Right lung (tissue), 5 donors: ENCODE data around the gene NUDT3. TPM values are rescaled to one million over a fixed set of nuclear protein-coding genes. Genes with fewer than 3 reads are reported as not detected.

Source experiments
- DNase-seq, 2 donors: peaks; one replicate each; pipeline ENCODE4 v3.0.0-alpha.2; 2013
- polyA plus RNA-seq, 5 donors: library from polyadenylated mRNA; unstranded; fragments of 120-200 nt; gene quantifications; one replicate each; pipeline versions ENCODE4 v1.2.1 to v1.2.3, GENCODE V29; 2013; ENCODE audit warnings: inconsistent platforms in 1 of 5, low replicate concordance in 1 of 5; ENCODE audit not compliant: insufficient read length in 5 of 5, insufficient read depth in 1 of 5

The NUDT3 gene
- polyA plus RNA-seq, 5 donors = 10.6 to 16.3 (median 15.0) TPM

DNA sequence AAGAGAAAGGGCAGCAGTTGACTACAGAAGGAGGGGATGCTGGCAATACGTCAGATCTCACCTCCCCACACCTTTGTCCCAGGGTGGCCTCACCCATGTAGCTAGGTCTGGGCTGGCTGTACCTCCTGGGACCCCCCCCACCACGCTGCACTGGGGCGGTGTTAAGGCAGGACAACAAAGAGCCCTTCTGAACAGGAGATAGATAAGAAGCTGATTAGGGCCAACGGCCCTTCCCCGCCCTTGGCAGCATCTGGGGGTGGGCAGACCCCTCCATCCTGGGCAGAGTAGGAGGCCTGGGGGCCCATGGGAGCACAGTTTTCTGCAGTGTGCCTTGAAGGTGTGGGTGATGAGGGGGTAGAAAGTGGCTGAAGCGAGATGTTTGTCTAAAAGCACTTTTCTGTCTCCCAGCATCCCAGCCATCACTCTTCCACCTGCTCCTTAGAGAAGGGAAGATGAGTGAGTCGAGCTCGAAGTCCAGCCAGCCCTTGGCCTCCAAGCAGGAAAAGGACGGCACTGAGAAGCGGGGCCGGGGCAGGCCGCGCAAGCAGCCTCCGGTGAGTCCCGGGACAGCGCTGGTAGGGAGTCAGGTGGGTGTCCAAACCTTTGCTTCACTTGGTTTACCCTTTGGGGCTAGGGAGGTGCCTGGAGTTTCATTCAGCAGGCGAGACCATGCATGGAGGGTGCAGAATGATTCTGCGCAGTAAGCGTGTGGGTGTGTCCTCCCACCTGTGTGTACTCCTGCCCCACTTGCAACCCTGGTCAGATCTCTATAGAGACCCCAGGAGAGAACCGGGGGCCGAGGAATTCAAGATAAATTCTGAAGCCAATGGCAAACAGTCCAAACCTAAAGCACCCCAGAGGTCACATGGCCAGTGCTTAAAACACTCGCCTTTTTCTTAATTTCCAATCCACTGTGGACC lies 151.9 kb downstream of the NUDT3 start:
- no peak for DNase-seq

DNA sequence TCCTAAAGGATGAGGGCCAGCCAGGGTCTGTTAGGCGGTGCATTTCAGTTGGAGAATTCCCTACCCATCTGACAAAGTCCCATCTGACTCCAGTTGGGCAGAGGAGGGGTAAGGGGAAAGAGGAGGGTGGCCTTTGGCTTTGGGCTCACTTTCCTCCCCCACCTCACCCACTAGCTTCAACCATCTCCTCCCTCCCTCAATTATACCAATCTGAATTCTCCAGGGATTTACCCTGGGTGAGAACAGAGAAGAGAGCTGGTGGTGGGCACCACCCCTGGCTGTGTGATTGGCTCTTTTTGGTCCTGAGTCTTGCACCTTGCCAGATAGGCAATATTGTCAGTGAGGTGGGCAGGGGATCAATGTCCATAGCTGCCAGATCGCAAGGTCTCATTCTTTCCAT lies 152.6 kb downstream of the NUDT3 start:
- DNase-seq = no peak

DNA sequence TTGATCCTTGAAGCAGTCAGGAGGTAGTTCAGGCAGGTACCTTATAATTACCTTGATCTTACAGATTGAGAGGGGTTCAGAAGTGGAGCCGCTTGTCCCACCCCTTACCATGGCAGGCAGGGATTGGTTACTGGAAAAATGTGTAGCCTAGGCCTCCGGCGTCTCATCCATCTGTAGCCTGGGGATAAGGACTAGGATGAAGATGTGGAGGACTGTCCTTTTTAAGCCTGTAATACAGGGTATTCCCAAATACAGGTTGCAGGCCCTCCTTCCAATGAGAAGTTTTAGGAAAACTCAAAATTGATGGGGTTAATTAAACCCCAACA lies 153.0 kb downstream of the NUDT3 start:
- no peak for DNase-seq

- no peak for DNase-seq
Observed at GRCh38 chr6:34238585-34239499, 153.6 kb downstream of the NUDT3 start.

- peak in 1 of 2 donors; percentile 27 for DNase-seq
Observed at GRCh38 chr6:34237722-34238584, 154.5 kb downstream of the NUDT3 start.

DNA sequence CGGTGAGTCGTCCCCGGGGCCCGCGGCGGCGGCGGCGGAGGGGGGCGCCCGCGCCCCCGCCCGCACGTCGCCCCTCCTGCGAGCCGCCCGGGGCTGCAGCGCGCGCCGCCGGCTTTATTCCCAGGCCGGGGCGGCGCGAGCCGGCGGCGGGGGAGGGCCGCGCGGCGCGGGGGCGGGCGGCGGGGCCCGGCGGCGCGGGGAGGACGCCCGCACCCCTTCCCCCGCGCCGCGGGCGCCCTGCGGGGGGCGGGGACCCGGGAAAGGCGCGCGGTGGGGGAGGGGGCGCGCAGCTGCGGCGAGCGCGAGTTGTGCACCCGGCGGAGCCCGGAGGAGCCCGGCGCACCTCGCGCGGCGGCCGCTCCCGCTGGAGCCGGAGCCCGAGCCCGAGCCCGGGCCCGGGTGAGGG lies 155.2 kb downstream of the NUDT3 start:
- no peak for DNase-seq

- peak; percentile 81 to 83 for DNase-seq
Observed at GRCh38 chr6:34236443-34237315, 155.8 kb downstream of the NUDT3 start, which contains the start of gene HMGA1. Gene HMGA1 (plus strand): TSS chr6:34236873. CDS start chr6:34240781, 3,908 bp downstream.

DNA sequence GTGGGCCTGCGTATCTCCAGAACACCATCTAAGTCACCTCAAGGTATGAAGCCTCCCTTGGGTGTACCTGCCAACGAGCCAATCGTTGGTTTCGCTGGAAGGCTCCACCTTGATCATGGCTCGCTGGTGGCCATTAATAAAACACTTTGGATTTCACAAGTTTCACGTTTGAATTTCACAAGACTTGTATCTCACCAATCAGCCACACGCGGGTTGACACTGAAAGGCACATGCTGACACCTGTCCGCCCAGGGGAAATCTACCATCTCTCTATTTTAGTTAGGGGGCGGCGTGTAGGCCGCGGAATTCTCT lies 156.4 kb downstream of the NUDT3 start:
- DNase-seq = peak in 1 of 2 donors; percentile 45

DNA sequence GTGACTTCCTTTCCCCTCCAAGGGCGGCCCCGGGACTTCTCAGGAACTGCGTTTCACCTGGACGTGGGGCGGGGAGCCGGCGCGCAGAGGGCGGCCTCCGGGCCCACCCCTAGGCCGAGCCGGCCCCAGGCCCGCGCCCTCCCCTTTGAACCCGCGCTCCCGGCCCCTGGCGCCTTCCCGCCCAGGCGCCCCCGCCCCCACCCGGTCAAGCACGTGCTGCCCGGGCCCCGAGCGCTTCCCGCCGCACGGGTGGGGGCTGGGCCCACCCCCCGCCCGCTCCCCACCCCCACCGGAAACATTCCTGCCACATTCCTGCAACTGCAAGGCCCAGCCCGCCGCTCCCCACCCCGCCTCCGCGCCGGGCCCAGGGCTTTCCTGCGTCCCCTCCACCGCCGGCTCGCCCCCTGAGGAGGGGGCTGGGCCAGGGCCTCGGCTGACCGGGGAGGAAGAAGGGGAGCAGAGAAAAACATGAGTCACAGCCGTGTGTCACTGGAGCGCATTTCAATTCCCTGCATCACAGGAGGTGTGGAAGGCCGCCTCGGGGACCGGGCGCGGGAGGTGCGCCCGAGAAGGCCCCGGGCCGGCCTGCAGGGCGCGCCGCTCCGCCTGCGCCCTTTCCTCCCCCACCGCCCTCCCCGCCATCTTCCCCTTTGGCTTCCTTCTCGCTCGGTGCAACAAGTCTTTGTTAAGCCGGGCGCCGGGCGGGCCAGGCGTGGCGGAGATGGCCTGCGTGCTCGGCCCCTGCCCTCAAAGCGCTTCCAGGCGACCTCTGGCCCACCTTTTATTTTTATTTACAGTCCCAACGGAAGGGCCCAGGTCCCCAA lies 156.9 kb downstream of the NUDT3 start:
- peak in 1 of 2 donors; percentile 62 for DNase-seq

DNA sequence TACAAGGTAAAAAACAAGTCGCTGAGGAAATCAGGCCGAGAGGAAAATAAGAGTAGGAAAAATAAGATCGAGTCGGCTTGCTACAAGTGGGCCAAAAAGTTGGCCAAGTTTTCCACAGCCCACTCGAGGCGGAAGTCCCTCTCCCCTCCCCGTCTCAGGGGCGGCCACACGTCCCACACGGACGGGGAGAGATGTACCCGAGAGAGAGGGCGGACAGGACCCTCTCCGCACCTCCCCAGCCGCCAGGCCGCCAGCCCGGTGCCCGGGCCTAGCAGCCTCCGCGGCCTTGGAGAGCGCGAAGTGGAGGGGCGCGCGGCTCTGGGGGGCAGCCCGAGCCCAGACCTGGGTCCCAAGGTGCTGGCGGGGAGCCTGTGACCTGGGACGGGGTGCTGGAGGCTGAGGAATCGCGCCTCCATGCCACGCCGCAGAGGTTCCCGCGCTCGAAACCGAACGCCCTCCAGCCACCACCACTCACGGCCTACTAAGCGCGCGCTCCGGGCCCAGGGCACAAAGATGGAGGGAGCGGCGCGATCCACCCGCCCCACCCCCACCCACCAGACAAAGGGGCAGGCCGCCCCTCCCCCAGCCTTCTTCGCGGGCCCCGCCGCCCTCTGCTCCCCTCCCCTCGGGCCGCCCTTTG lies 157.7 kb downstream of the NUDT3 start:
- peak in 1 of 2 donors; percentile 30 for DNase-seq

- no peak for DNase-seq
Observed at GRCh38 chr6:34233867-34234266, 158.6 kb downstream of the NUDT3 start.

DNA sequence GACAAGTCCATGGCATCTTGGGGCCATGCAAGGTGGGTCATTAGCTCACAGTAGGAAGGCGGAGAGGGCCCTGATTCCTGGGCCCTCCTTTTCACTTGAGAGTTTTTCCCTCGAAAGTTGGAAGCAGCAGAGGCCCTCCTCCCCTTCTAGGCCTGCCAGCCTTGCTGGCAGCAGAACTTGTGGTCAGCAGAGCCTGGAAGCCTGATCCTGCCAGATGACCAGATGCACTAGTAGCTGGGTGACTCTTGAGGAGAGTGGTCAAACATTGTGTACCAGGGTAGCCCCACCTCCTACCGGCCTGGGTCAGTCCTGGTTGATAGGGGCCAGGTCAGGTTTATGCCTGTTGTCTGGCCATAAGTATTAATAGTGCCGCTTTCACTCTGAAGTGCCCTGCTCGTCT lies 159.6 kb downstream of the NUDT3 start:
- no peak for DNase-seq

DNA sequence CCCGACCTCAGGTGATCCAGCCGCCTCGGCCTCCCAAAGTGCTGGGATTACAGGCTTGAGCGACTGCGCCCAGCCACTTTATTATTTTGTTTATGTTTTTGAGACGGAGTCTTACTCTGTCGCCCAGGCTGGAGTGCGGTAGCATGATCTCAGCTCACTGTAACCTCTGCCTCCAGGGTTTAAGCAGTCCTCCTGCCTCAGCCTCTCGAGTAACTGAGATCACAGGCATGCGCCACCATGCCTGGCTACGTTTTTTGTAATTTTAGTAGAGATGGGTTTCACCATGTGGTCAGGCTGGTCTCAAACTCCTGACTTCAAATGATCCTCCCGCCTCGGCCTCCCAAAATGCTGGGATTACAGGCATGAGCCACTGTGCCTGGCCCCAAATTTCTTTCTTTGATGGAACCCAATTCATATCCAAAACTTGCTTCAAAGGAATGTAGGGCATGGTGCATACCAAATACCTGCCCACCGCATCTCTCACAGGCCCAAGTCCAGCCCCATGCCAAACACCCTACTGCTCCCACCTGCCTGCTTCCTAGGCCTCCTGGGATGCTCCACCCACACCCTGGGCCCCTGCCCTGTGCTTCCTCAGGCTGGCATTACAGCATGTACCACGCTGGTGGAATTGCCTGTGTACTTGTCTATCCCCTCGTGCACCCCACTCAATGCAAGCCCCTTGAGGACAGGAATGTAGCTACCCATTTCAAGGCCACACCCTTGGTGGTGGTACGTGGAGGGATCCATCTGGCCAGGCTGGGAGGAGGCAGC lies 160.7 kb downstream of the NUDT3 start:
- DNase-seq = no peak

DNA sequence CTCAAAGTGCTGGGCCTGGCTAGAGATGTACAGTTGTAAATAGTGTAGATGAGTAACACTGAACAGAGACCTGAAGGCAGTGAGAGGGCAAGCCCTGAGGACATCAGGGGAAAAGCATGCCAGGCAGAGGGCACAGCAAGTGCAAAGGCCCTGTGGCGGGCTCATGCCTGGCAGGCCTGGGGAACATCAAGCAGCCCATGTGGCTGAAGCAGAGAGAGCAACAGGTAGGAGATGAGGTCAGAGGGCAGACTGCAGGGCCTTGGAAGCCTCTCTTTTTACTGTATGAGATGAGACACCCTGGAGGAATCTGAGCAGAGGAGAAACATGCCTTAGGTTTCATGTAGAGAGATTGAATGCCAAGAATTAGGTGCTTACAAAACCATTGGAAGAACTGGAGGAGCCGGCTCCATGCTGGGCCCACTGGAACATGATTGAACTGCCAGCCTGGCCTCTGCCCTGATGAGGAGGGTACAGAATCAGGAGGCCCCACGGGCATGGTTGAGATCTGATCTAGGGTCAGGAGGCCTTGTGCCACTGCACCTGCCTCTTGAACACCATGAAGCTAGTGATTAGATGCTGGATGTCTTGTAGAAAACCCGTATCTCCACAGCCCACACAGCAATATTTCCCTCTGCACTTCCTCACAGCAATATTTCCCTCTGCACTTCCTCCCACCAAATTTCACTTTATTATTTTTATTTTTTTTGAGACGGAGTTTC lies 161.7 kb downstream of the NUDT3 start:
- no peak for DNase-seq

DNA sequence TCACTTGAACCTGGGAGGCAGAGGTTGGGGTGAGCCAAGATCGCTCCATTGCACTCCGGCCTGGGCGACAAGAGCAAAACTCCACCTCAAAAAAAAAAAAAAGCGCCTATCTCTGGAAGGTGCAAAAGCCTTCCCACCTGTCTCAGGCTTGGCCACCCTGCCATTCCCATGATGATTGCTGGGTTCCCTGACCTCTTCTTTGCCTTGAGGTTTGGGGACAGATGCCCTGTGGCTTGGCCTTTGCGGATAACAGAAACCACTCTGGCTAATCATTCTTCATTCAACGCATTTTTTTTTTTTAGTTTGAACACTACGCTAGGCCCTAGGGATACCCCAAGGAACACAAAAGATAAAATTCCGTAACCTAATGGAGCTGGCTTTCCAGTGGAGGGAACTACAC lies 162.6 kb downstream of the NUDT3 start:
- DNase-seq = no peak
